Measurements from ENCODE around the gene HS3ST3A1.
A peak's percentile ranks its signal among the peaks of the same experiment; 100 is the strongest.

HS3ST3A1 gene

GRCh38 chr17:13598353-13599167, 3.2 kb downstream of the HS3ST3A1 start:
- no peak for DNase-seq (ENCODE audit: low read depth, low spot score)

- no peak for DNase-seq (ENCODE audit: low read depth, low spot score)
These were observed 3.9 kb downstream of the HS3ST3A1 start for GRCh38 chr17:13597723-13598347.

- no peak for DNase-seq (ENCODE audit: low read depth, low spot score)
These were observed 5.3 kb downstream of the HS3ST3A1 start for GRCh38 chr17:13596241-13596923.

- no peak for DNase-seq (ENCODE audit: low read depth, low spot score)
These were observed 6.2 kb downstream of the HS3ST3A1 start for GRCh38 chr17:13595599-13595899.

- DNase-seq (ENCODE audit: low read depth, low spot score), result peak; percentile 63
These were observed 6.7 kb downstream of the HS3ST3A1 start for GRCh38 chr17:13594762-13595598.

- no peak for DNase-seq (ENCODE audit: low read depth, low spot score)
These were observed 7.4 kb downstream of the HS3ST3A1 start for GRCh38 chr17:13594310-13594709.

- DNase-seq (ENCODE audit: low read depth, low spot score), result no peak
These were observed 8.0 kb downstream of the HS3ST3A1 start for GRCh38 chr17:13593757-13594156.

- no peak for DNase-seq (ENCODE audit: low read depth, low spot score)
These were observed 8.5 kb downstream of the HS3ST3A1 start for GRCh38 chr17:13593021-13593751.

- no peak for DNase-seq (ENCODE audit: low read depth, low spot score)
These were observed 9.3 kb downstream of the HS3ST3A1 start for GRCh38 chr17:13592427-13592826.

GRCh38 chr17:13590441-13590840, 11.3 kb downstream of the HS3ST3A1 start:
- DNase-seq (ENCODE audit: low read depth, low spot score), result no peak

- DNase-seq (ENCODE audit: low read depth, low spot score), result no peak
These were observed 12.1 kb downstream of the HS3ST3A1 start for GRCh38 chr17:13589658-13590057.

- no peak for DNase-seq (ENCODE audit: low read depth, low spot score)
These were observed 14.0 kb downstream of the HS3ST3A1 start for GRCh38 chr17:13587487-13588338.

GRCh38 chr17:13584701-13585080, 17.0 kb downstream of the HS3ST3A1 start:
- no peak for DNase-seq (ENCODE audit: low read depth, low spot score)

- no peak for DNase-seq (ENCODE audit: low read depth, low spot score)
These were observed 17.6 kb downstream of the HS3ST3A1 start for GRCh38 chr17:13583996-13584700.

GRCh38 chr17:13582776-13583547, 18.8 kb downstream of the HS3ST3A1 start:
- DNase-seq (ENCODE audit: low read depth, low spot score), result no peak

- no peak for DNase-seq (ENCODE audit: low read depth, low spot score)
These were observed 19.8 kb downstream of the HS3ST3A1 start for GRCh38 chr17:13581925-13582324.

- DNase-seq (ENCODE audit: low read depth, low spot score), result no peak
These were observed 20.9 kb downstream of the HS3ST3A1 start for GRCh38 chr17:13580790-13581189.

- no peak for DNase-seq (ENCODE audit: low read depth, low spot score)
These were observed 24.8 kb downstream of the HS3ST3A1 start for GRCh38 chr17:13576661-13577526.

Measured in activated naive CD8-positive, alpha-beta T cell treated with anti-CD3 and anti-CD28 coated beads, Interleukin-2, amount 50 U/mL, for 16 hours (primary cell).